NOMO-1 treated with DMSO at 0.1 percent for 48 hours (cell line): ENCODE measurements around the gene PODXL2.

Experiments
- DNase-seq: peaks from one replicate; lab custom pipeline; 2025; ENCODE audit not compliant: unreplicated experiment; lab: John Stamatoyannopoulos, UW

PODXL2 gene, protein sequence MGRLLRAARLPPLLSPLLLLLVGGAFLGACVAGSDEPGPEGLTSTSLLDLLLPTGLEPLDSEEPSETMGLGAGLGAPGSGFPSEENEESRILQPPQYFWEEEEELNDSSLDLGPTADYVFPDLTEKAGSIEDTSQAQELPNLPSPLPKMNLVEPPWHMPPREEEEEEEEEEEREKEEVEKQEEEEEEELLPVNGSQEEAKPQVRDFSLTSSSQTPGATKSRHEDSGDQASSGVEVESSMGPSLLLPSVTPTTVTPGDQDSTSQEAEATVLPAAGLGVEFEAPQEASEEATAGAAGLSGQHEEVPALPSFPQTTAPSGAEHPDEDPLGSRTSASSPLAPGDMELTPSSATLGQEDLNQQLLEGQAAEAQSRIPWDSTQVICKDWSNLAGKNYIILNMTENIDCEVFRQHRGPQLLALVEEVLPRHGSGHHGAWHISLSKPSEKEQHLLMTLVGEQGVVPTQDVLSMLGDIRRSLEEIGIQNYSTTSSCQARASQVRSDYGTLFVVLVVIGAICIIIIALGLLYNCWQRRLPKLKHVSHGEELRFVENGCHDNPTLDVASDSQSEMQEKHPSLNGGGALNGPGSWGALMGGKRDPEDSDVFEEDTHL

DNA sequence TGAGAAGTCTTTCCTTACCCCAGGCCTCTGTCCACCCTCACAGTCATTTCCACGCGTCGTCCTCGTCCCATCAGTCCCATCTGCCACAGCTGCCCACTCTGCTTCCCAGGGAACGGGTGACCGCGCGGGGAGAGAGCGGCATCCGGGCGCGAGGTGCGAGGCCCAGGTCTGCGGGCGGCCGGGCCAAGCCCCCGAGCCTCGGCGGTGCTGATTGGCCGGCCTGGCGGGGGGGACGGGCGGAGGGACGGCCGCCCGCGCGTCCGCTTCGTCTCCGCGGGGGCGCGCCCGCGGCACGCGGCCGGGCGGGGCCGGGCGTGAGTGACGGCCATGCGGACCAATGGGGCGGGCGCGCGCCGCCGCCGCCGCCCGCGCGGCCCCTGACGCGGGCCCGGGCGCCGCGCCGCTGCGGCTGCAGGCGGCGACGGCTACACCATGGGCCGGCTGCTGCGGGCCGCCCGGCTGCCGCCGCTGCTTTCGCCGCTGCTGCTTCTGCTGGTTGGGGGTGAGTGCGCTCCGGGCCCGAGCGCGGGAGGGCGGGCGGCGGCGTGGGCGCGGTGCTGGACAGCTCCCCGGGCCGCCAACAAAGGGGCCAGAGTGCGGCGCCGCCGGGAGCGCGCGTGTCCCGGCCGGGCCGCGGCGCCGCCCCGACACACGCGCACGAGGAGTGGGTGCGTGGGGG is at the start of gene PODXL2:
PODXL2 (plus strand) TSS at position 398 of the 679 bp plus-strand sequence; CDS start at position 433, 35 bp downstream.
- DNase-seq, result peak; percentile 51

DNA sequence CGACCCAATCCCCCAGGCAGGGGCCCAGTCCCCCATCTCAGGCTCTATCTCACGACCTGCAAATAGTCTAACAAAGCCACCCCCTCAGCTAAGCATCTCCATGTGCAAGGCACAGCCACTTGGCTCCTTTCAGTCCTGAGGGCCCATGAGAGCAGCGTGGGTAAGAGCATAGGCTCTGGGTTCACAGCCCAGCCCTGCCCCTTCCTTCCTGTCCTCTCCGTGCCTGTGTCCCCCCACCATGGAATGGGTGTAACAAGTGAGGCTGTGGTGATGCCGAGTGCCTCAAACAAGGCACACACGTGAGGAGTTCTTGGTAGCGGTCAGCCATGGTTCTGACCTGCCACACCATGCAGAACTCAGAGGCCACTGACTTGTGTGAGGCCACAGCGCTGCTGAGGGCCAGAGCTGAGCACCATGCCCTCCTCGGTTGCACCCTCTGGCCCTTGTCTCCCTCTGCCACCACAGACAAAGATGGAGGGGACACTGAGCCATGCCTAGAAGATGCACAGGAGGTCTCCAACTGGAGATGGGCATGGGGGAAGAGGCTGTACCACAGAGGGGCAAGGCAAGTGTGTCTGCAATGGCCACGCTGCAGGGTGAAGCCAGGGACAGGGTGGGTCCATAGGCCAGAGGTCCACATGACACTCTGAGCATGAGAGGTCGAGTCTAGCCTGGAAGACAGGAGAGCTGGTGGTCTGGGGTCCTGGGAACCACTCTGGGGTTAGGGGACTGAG is 48.5 kb upstream of the PODXL2 start:
- DNase-seq, result no peak

DNA sequence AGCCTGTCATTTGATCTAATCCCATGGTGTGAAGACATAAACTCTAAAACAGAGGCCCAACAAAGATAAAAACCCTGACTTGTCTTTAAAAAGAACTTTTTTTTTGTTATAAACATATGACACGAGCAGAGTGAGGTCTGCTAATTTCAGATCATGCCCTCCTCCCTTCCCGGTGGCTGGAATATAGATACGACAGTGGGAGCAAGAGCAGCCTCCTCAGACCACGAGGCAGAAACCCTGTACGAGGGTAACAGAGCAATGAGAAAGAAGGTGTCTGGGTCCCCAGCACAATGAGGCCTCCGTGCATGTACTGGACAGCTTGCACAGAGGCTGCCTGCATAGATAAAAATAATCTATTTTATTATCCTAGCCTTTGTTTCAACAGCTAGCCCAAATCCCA is 44.3 kb upstream of the PODXL2 start:
- no peak for DNase-seq

DNA sequence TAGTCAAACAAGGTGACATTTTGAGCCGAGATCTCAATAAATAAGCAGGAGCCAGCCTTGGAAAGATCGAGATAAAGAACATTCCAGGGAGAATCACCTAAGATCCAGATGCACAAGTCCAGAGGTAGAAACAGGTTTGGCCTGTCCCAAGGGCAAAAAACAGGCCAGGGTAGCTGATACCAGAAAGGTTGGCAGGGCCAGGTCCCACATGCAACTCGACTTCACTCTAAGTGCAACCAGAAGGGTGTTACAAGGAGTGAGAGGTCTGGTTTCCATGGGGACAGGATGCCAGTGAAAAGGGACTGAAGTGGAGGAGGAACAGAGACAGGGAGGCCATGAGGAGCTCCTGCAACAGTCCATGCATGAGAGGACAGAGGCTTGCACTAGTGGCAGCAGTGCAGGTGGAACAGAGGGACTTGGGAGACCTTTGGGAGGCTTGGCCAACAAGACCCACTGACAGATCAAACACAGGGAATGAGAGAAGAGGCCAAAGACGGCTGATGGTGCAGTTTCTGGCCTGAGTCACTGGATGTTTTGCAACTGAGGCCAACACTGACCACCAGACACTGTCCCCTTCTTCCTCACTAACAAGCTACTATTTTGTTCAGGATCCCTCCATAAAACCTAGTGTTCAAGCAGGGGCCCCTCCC is 43.7 kb upstream of the PODXL2 start:
- DNase-seq, result no peak

DNA sequence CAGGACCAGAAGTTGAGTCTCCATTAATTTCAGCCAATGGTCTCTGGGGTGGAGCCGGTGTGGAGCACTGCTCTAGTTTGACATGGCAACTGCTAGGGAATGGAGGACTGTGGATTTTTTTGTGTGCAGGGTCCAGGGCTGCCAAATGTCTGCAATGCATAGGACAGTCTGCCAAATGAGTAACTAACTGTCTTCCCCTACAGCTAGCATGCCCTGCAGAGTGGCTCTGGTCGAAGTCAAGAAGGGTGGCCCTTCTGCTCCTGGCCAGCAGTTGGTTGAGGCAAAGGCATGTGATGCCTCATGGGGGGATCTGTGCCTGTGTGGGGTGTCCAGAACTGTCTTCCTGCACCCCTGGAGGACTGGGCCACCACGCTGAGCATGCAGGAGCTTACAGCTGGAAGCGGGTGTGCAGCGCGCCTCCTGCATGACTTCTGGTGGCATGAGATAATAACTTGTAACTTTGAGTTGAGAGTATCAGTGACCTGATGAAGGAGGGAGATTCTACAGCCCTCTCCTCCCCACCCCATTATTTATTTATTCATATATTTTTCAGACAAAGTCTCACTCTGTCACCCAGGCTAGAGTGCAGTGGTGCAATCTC is 43.1 kb upstream of the PODXL2 start:
- no peak for DNase-seq

DNA sequence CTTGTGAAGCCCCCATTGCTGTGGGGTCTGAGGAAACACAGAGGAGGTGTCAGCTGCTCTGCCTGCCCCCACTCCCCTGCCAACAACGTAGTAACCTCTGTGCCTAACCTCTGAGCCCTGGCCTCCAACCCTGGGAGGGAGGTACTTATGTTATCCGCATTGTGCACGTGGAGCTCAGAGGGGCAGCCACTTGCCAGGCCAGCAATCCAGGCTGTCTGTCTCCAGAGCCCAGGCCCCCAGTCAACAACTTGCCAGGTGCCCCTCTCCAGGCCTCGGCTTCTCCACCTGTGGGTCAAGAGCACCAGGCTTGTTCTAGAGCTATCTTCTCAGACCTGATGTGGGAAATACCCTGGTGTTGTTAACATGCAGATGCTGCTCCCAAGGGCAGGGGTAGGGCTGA is 41.1 kb upstream of the PODXL2 start:
- no peak for DNase-seq

DNA sequence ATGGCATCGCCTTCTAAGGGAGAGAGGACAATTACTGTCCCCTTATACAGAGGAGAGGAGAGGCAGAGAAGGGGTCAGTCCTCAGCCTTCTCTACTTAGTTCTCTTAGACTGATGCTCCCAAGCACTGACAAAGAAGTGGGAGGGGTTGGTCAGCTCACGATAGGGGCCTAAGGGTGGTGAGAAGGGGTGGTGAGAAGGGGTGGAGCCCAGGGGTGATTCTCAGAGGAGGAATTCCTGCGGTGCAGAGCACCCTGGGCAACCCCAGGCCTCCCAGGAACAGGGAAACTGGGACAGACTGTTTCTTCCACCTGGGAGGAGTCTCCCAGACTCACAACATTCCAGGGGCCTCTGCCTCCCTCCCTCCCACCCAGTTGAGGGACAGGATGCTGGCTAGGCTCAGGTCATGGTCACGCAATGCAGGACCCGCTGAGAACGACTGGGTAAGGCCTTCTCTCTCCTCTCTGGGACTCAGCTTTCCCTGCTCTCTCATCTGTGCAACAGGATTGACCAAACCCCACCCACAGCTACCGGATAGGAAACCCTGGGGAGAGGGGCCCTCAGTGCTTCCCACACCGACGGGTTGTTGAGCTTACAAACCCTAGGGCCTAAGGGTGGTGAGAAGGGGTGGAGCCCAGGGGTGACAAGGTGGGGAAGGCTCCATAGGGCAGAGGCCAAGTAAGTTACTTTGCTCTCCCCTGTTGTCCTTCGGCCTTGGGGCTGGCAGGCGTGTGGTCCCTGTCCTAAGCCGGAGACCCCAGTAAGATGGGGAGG is 40.0 kb upstream of the PODXL2 start:
- no peak for DNase-seq

DNA sequence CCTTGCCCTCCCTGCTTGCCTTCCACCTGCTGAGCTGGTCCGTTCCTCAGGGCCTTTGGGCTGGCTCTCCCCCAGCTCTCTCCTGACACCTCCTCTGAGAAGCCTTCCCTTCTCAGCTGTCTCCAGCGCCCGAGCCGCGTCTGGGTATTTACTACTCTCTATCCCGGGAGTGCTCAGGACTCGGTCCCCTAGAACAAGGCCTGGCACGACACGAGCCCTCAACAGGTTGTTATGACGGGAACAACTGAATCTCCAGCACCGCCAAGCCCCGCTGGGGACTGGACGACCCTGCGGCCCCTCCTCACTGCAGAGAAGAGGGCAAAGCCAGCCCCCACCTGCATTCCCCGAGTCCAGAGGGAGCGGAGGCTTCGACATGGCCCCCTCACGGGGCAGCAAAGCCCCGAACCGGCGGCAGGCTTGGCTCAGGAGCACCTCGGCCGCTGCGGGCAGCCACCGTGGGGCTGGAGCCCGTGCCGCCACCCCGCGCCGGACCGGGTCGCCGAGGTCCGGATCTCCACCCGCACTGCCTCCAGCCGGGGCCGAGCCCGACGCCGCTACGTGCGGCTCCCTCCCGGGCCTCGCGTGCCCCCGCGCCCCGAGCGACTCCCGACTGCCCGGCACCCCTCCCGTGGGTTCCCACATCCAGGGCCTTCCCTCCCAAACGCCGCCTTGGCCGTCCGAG is 39.2 kb upstream of the PODXL2 start:
- peak; percentile 35 for DNase-seq

DNA sequence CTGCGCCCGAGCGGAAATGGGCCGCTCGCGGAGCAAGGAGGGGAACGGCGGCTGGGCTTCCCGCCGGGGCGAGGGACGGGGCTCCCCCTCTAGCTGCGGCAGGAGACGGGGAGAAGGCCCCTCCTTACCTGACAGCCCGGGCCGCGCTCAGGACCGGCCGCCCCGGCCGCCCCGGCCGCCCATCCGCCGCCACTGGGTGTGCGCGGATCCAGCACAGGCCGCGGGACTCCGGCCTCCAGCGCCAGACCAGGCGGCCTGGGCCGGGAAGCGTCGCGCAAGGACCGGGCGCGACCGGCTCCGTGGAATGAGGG is 38.7 kb upstream of the PODXL2 start:
- no peak for DNase-seq

DNA sequence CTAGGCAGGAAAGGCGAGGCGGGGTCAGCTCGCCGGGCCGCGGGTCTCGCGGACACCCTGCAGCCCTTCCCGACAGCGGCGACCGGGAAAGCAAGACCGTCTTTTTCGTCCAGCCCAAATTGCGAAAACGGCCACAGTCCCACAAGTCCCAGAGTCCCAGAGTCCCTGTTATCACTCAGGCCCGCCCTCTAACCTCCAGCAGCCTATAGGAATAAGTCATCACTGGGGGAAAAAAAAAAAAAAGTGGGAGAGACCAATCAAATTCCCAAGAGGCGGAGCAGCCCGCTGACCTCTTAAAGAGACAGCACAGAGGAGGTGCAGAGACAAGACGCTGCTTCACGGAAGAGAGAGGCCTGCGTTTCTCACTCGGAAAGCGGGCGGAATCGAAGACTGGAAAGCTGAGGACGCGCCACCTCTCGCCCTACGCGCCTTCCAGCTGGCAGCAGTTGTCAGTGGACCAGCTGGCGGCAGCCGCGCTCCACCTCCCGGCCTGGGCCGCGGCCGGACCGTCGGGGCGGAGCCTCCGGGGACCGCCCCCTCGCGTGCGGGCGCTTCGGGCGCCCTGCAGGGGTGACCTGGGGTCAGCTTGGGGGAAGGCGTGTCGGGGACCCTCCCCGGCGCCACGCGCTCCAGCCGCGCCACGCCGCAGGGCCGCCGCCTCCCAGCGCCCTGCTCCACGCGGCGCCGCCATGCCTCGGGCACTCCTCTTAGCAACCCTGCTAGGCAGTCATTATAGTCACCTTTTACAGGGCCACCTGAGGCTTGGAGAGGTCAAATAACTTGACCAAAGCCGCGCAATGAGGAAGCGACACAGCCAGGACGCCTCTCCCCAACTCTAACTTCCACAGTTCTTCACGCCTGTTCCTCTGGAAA is 38.2 kb upstream of the PODXL2 start, which contains the start of gene TPRA1:
TPRA1 (minus strand) TSS at position 141 of the 873 bp plus-strand sequence. CDS start 10,587 bp downstream, outside the sequence.
- peak; percentile 100 for DNase-seq

DNA sequence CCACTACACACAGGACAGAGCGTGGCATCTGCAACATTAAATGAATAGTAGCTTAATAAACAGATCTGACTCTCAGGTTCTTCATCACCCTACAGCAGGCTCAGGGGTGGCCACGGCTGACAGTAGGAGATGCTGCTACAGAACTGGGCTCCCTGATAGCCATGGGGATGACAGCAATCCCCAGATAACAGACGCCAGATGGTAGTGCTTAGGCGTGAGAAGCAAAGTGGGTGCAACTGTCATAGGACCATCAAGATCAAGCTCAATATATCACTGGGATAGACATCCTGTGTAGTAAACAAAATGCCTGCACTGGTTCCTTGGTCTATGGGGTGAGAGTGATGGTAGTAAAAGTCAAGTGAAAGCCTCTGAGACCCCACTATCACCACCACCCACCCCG is 35.8 kb upstream of the PODXL2 start:
- DNase-seq, result no peak

DNA sequence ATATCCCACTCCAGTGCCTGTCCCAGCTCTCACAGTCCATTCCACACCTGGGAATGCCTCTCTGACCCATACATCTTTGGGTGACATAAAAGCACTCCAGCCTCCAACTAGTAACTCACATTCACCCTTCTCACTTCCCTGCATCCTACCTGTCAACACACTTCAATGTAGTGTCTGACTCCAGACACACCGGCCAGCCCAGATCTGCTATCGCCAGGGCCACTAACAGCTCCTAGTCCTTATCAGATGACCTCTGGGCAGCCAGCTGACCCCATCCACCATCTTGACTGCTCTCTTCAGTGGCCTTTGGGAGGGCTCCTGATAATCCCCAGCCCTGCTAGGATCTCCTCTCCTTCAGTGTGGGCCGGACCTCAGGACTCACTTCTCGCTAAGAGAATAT is 33.7 kb upstream of the PODXL2 start:
- no peak for DNase-seq

DNA sequence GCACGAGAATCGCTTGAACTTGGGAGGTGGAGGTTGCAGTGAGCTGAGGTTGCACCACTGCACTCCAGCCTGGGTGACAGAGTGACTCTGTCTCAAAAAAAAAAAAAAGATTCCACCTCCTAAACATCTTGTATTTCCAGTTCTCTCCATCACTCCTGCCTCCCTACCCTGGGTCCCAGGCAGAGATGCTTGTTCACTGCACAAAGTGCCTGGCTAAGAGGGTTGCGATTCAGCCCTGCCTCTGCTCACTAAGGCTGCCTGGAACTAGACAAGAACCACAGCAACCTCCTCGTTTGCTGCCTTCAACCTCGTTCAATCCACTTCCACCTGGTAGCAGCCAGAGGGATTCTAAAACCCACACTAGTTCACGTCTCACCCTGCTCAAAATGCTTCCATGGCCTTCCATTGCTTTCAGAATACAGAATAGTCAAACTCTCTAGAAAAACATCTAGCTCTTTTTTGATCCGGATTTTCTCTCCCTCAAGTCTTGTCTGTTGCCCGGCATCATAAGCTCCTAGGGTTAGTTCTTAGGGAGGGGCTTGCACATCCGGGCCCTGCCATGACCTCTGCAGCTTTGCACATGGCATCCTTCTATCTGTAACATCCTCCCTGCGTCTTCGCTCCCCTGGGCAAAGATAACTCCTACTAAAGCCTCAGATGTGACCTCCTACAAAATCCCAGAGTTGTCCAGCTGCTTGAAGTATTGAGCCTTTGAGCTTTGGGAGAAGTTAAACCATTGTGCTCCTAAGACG is 31.8 kb upstream of the PODXL2 start:
- no peak for DNase-seq

DNA sequence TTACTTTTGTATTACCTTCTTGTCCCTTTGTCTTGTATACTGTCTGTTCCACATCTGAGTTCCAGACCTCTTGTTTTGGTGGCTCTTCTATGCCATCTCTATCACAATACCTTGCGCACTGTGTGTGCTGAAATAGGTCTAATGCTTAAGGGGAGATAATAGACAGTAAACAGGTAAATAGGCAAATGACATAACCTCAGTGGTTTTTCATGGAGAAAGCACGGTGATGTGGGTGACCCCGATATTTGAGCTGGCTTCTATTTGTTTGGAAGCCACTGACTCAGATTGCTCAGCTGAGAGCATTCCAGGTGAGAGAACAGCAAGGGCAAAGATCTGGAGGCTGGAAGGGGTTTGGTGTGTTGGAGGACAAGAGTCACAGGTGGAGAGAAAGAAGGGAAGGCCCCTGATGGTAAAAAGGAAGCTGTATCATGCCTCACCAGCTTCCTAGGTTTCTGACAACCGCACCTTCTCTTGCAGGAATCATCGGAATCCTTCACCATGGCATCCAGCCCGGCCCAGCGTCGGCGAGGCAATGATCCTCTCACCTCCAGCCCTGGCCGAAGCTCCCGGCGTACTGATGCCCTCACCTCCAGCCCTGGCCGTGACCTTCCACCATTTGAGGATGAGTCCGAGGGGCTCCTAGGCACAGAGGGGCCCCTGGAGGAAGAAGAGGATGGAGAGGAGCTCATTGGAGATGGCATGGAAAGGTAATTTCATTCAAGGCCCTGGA is 30.0 kb upstream of the PODXL2 start:
- DNase-seq, result no peak

DNA sequence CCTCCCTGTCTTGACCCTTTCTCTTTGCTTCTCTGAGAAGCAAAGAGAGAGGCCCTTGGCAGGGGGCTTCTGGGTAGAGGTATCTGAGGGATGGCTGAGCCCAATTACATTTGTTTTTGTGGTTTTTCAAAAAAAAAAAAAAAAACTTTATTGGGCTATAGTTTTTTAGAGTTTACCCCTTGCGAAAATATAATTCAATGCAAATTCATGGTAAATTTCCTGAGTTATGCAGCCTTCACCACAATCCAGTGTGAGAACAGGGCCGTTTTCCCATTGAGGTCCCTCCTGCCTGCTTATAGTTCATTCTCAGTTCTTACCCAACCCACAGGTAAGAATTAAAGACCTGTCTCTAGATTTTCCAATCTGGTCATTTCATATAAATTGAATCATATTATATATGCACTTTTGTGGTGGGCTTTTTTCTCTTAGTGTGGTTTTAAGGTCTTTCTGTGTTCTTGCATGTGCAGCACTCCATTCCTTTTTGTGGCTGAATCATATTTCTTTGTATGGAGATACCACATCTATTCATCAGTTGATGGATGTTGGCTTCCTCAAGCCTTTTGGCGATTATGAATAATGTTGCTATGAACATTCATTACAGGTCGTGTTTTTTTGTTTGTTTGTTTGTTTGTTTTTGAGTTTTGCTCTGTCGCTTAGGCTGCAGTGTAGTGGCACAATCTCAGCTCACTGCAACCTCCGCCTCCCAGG is 28.1 kb upstream of the PODXL2 start:
- no peak for DNase-seq

DNA sequence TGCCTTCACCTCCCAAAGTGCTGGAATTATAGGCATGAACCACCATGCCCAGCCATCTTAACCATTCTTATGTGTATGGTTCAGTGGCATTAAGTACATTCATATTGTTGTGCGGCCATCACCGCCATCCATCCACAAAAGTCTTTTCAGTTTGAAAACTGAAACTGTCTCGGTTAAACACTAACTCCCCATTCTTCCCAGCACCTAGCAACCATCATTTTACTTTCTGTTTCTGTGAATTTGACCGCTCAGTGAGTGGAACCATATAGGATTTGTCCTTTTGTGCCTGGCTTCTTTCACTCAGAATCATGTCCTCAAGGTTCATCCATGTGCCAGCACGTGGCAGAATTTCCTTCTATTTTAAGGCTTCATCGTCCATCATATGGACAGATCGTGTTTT is 24.9 kb upstream of the PODXL2 start:
- no peak for DNase-seq
